Right kidney (tissue), 1 donor: ENCODE data around the gene CYRIA.

Experiments used
- DNase-seq: peaks from one replicate; pipeline ENCODE4 v3.0.0-alpha.2; 2016

CYRIA gene

GRCh38 chr2:16629770-16630169 is 35.9 kb downstream of the CYRIA start:
- DNase-seq, result no peak

GRCh38 chr2:16629044-16629443 is 36.6 kb downstream of the CYRIA start:
- no peak for DNase-seq

GRCh38 chr2:16628314-16628713 is 37.3 kb downstream of the CYRIA start:
- DNase-seq, result no peak

DNA sequence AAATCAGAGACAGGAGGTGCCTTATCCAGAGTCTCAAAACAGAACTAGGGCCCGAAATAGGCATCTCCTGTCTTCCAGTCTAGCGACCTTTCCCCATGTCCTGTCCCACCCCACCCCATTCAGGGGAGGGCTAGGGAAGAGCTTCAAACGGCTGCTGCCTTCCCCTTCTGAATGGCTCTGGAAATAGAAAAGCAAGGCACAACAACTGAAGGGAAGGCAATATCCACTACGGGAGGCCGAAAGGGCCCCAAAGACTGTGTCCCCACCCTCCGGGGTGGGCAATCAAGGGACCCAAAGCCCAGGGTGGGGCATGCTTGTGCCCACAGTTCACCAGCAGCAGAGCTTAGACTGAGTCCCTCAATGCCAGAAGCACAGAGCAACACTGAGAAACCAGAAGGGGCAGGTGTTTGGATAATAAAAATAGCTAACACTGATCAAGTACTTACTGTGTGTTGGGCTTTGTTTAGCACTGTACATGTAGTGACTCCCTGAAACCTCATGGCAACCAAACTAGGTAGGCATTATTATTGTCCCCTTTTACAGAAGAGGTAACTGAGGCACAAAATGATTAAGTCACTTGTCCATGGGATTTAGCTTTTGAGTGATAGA is 38.5 kb downstream of the CYRIA start:
- no peak for DNase-seq

DNA sequence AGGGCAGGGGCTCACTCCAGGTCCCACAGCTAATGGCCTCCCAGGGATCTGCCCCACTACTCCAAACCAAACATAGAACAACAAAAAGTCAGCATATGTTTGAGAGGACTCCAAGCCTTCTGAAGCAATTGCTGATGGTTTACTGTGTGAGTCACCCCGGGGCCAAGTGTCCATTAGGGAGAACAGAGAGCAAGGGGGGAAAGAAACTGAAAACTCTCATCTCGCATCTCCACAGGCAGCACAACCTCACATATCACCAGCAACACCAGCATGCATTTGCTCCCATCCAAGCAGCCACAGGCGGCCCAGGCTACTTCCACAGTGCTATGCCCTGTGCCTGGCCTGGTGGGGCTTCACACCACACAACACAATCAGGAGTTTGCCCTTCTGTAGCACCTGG is 39.1 kb downstream of the CYRIA start:
- no peak for DNase-seq

GRCh38 chr2:16625759-16626158 is 39.9 kb downstream of the CYRIA start:
- no peak for DNase-seq

GRCh38 chr2:16625201-16625729 is 40.4 kb downstream of the CYRIA start:
- no peak for DNase-seq

GRCh38 chr2:16624436-16624780 is 41.2 kb downstream of the CYRIA start:
- DNase-seq, result no peak

DNA sequence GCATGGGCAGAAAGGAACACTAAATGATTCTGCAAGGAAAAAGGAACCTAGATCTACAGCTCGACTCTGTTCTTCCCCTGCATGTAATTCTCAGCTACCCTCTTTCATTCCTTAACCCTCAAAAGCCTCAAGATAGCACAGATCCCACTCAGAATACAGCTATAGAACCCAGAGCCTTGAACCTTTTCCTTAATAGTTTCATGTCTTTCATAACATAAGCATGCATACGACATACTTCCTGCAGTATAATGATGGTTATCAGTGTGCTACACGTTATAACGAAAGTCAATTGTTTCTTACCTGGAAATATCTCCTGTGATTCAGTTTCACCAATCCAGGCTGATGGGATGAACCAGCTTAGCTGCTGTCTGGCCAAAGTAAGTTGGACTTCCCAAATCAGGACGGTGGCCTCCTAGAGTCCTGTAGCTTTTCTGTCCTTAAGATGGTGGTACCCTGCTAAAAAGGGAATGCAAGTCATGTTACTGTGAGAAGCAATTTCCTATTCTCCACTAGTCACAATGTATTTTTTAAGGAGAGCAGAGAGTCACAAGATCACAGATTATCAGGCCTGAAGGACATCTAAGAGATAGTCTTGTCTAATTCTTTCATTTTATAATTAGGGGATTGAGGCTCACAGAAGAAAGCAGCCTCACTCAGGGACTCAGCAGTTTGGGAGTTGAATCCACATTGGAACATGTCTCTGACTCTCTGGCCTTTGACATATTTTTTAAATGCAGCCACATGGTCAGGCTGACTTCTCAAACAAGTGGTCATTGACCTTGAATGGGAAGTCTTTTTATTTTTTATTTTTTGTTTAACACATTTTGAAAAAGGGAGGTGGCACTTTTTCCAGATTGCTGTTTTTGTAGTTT is 41.8 kb downstream of the CYRIA start:
- DNase-seq, result no peak

- DNase-seq, result no peak
Measured at GRCh38 chr2:16623031-16623430, 42.6 kb downstream of the CYRIA start.

DNA sequence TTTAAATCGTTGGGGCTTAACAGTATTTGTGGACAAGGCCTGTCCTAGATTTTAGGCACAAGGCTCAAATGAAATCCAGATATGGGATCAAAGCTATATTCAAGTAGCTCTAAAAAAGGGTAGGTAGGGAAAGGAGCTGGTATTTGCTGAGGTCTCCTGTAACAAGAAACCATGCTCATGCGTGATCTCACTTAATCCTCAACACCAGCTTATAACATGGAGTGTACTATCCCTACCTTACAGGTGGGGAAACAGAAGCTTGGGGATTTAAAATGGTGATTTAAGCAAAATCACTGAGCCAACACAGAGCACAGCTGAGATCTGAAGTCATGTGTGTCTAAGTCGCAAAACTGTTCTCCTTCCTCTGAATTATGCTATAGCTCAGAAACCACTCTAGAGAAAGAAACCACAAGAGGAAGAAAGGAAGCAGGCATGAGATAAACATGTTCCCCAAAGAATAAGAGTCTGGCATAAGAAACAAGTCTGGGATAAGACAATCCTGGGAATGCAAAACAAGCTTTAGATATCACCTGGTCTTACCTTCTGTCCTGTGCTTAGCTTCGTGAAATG is 43.1 kb downstream of the CYRIA start:
- no peak for DNase-seq

DNA sequence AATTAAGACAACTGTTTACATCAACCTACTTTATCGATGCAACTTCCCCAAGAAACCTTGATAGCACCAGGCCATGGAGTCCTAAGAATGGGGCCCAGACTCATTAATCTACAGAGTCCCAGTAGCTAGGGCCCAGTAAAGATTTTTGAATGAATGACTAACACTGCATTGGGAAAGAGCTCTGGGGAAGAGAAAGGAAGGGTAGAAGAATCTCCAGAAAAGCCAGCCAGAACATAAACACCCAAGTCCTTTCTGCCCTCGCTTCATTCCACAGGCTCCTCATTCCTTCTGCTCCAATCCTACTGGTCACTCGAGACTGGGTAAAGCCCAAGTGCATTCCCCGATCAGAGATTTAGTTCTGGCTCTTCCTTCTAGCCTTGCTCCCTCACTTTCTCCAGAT is 44.3 kb downstream of the CYRIA start:
- no peak for DNase-seq

DNA sequence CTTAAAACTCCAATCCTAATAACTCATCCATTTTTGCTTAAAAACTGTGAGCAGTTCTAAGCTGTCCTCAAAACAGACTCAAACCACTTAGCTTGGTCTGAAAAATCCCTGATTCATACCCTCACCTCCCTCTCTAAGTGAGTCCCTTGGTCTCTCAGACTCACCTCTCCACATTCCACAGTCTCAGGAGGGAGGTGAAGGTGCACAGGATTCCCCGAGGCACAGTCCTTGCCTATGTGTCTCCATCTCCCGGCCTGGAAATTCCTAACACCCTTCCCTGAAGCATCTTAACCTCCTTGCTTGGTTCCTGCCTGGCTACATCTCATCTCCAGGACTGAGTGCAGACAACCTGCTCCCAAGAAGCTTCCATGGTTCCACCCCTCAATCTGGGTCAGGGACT is 45.0 kb downstream of the CYRIA start:
- no peak for DNase-seq

- DNase-seq, result no peak
Measured at GRCh38 chr2:16619576-16620245, 45.9 kb downstream of the CYRIA start.

DNA sequence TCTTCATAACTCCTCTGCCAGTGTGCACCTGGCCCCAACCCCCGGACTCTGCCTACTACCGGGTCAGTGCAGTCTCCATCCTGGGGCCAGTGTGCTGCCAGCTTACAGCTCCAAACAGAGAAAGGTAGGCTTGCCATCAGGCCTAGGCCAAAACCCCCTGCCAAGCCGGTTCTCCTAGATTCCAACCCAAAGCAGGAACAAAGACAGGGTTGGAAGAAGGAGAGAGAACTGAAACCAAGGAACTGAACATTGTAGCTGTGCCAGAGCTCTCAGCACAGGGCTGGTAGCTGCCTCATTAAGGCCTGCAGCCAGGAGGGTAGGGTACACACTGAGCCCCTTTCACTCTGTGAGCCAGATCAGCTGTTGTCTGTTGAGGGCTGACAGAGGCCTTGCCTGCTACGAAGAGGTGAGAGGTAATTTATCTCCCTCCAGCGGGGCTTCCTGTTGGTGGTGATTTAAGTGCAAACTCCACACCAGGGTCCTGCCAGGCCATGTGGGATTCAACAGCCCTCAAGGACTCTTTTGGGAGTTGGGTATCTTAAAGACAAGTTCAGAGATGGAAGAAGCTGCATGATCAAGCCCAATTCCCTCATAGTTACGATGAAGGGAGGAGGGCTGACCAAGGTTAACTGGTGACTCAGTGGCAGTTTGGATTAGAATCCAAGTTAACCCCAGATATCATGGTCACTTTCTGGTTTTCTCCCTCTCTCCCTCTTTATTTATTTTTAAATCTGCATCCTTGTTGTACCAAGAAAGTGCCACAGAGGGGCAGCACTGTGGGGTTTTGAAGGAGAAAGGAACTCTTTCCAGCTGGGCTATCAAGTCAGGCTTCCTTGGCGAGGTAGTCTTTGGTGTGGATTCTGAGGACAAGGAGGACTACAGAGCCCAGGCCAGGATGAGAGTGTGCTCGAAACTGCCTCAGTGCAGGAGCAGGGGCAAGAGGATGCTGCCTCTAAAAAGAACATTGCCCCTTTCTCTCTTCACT is 48.1 kb downstream of the CYRIA start:
- DNase-seq, result no peak
